ENCODE measurements around the gene MAS1.

Gene MAS1

DNA sequence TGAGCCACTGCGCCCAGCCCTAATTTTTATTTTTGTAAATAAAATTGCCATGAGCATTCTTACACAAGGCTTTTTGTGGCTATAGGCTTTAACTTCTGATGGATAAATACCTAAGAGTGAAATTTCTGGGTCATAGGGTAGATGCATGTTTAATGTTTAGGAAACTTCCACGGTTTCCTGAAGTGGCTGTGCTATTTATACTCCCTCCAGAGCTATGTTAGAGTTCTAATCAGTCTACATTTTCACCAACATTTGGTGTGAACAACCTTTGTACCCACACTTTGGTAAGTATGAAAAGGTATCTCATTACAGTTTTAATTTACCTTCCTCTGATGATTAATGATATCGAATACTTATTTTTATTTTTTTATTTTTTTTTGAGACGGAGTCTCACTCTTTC, 6.1 kb upstream of the MAS1 start:
- DNase-seq = no peak

DNA sequence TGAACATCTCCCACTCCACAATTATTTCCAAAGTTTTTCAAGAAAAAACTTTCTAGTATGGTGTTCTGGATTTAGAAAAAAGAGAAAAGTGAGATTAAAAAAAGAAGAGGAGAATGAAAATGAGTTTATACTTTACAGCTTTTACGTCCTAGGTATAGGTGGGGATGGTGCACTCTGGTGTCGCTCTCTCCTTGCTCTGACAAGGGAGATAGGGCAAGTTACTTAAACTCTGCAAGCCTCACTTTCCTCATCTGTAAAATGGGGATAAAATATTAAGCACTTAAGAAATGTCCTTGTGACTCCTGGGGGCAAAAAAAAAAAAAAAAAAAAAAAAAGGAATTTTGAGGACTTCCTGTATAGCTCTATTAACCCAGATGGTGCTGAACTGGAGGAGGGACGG, 4.5 kb upstream of the MAS1 start:
- DNase-seq = no peak

DNA sequence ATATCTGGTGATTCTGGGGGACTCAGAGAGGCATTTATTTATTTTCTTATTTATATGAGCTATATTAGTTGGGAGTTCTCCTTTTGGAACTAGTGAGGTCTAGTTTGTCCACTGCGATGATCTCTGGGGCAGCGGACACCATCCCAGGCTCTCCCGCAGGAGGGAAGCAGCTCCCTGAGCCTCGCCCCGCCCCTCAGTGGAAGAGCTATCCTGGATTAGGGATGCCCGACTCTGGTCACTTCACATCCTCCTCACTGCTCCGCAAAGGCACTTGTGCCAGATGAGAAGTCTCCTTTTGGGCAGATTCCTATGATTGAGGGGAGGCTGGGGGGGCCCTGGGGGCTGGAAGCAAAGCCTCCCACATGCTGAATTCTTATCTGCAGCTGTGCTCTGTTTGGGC, 3.6 kb upstream of the MAS1 start:
- no peak for DNase-seq

- DNase-seq = no peak
These were observed 3.0 kb upstream of the MAS1 start for GRCh38 chr6:159887761-159888160.

DNA sequence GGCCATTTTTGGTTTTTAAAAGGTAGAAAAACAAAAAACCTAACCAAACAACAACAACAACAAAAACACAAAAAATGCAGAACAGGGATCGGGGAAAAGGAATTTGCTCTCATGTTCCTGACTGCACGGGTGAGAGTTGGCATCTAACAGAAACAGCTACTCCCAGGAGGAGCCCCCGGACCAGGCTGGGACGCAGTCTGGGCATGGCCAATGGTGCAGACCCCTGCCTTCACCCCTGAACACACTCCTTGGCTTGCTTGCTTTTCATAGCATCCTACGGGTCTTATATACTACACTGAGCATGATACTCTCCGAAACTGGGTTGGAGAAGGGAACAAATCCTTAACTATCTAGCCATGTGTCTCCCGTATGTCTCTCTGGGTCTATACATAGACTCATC, 587 bp upstream of the MAS1 start:
- no peak for DNase-seq

GRCh38 chr6:159892053-159892452, 1.3 kb downstream of the MAS1 start:
- DNase-seq = no peak

GRCh38 chr6:159893064-159893463, 2.3 kb downstream of the MAS1 start:
- DNase-seq = no peak

DNA sequence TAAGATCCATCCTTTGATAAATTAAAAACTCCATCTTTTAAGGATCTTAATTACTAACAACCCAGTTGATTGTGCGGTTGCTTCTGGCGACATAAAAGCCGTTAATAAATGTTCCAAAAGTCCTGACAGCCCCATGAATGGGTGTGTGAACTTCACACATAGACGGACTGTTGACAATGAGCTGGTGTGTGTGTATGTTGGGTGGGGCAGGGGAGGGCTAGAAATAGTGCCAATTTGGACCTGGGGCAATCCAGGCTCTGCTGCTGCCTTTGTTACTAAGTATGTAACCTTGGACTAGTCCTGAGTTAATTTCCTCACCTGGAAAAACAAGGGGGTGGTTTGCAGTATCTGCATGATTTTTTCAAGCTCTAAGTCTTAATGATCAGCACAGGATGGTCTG, 4.2 kb downstream of the MAS1 start:
- DNase-seq = no peak

GRCh38 chr6:159897603-159898002, 6.8 kb downstream of the MAS1 start:
- DNase-seq = no peak

DNA sequence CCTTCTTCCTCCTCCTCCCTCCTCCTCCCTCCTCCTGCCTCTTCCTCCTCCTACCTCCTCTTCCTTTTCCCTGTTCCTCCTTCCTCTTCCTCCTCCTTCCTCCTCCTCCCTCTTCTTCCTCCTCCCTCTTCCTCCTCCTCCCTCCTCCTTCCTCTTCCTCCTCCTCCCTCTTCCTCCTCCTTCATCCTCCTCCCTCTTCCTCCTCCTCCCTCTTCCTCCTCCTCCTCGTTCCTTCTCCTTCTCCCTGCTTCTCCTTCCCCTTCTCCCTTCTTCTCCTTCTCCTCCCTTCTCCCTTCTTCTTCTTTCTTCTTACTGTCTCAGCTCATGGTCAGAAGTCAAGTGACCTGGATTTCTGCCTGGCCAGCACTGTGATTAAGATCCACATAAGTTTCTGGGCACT, 7.7 kb downstream of the MAS1 start:
- DNase-seq = no peak

DNA sequence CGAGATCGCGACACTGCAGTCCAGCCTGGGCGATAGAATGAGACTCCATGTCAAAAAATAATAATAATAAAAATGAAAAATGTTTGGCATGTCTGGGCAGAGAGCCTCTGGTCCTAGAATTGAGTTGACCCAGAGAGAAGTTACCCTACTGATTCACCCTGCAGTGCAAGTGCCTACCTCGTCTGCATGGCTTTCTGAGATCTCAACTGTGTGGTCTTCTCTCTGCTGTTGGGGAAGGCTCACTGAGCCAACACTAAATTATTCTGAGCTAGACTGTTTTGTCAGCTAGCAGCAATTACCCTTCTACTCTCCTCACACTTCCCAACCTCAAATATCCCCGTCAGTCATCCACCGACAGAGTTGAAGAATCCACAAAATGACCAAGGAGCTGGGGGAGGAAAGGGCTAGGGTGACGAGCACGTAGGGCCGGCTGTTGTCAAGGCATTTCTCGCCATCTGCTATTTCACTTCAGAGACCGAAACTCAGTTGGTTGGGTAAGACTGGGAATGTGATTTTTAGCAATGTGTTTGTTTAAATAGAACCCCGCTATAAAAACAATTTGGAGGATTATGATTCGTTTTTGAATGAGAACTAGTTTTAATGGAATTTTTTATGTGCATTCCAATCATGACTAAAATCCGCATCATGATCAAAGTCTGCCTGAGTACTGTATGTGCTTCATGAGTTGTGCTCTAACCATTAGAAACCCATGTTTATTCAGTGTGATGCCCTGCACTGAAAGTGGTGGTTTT, 9.4 kb downstream of the MAS1 start:
- no peak for DNase-seq

- no peak for DNase-seq
These were observed 11.8 kb downstream of the MAS1 start for GRCh38 chr6:159902620-159903019.

GRCh38 chr6:159904497-159904911, 13.7 kb downstream of the MAS1 start:
- no peak for DNase-seq

DNA sequence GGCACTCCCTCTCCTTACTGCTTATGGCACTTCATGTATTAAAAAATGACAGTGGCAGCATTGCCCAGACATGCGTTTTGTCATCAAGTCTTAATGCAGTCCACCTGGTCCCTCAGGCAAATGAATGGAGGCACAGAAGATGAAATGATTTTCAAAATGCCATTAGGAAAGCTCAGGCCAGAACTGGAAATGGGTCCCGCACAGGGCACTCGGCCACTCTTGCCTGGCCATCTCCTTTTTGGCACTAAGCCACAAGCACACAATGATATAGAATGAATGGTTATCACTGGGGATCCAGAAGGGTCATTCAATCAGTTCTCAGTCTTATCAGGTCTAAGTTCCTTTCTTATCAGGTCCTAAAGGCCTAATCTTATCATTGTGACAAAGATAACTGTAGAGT, 15.6 kb downstream of the MAS1 start:
- DNase-seq = no peak

DNA sequence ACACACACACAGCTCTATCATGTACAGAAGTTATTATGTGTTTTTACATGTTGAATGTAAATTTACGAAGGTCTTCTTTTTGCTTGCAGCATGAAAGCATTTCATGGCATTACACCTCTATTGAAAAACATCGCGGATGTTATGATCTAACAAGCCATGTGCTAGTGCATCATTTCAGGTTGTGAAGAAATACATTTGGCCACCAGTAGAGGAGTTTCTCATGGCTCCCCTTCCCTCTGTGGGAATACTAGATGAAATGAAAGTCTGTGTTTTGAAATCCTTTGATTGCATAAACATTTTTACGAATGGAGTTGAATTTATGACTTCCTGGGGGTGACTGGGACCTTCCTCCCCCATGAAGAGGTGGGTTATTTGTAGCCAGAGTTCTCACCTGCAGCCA, 17.7 kb downstream of the MAS1 start:
- no peak for DNase-seq

DNA sequence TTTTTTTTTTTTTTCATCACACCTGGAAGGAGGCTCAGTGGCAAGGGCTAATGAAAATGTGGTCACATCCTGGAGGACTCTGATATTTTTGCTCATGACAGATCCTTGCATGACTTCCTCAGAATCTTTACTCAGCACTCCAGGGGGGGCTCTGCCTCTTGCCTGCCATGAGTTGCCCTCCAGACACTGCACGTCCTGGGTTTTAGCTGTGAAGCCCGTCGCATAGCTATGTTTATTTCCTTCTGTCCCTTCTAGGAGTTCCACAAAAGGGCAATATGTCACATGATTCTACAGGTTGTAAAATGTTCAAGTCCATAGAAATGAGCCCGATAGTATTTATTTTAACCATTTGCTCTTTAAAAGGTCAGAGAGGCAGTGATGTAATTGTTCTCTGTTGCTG, 18.2 kb downstream of the MAS1 start:
- DNase-seq = no peak

GRCh38 chr6:159910342-159910741, 19.6 kb downstream of the MAS1 start:
- no peak for DNase-seq

DNA sequence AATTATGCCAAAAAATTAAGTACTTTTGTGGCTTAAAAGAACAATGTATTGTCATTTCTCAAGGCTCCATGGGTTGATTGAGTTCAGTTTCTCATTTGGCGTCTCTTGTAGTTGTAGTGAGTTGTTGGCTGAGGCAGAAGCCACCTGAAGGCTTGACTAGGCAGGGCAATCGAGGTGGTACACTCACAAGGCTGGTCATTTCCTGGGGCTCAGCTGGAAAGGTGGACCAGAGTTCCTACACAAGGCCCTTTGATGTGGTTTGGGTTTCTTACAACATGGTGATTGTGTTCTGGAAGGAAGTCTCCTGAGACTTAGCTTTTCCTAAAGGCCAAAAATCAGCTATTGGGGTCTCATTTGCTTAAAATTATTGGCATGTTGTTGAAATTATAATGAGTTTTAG, 22.6 kb downstream of the MAS1 start:
- no peak for DNase-seq

DNA sequence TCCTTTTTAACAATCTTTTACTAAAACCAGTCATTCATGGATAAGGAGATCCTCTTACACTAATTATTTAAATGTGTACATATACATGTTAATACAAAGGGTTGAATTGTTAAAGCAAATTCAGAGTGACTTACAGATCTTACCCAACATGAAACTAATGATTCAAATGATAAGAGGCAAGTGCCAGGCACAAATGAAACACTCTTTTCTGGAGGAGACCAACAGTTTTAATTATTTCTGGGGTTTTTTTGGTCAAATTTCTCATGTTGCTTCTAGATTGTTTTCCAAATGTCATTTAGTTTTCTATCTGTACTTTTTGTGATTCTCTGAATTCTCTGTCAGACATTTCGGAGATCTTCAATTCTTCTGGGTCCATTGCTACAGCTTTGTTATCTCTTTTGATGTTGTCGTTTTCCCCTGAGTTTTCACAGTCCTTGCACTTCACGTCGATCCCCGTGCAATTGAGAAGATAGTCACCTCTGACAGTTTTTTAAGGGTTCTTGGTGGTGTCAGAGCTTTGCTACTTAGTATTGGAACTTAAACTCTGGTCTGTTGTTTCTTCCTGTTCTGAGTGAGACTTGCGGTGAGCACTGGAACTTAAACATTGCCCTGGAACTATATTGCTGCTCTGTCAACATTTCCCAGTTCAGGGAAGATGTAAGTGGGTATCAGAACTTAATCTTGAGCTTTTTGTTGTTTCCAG, 23.2 kb downstream of the MAS1 start:
- DNase-seq = no peak

GRCh38 chr6:159914565-159914923, 23.8 kb downstream of the MAS1 start:
- no peak for DNase-seq

DNA sequence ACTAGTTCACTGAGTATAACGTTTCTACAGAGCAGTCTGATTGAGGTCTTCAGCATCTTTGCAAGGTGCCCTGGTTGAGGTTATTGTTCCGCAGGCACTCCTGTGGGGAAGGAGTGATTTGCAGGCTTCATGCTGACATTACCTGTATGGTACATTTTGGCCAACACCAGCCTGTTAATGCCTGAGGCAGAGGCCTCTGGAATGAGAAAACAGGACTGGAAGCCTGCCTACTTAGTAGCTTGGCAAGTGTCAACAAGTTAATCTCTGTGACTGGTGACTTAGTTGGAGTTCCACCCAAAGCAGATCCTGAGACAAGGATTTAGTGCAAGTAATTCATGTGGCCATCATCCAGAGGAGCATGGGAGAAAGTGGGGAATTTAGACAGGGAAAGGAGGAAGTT, 24.6 kb downstream of the MAS1 start:
- DNase-seq = no peak

GRCh38 chr6:159916237-159916636, 25.4 kb downstream of the MAS1 start:
- DNase-seq = no peak

DNA sequence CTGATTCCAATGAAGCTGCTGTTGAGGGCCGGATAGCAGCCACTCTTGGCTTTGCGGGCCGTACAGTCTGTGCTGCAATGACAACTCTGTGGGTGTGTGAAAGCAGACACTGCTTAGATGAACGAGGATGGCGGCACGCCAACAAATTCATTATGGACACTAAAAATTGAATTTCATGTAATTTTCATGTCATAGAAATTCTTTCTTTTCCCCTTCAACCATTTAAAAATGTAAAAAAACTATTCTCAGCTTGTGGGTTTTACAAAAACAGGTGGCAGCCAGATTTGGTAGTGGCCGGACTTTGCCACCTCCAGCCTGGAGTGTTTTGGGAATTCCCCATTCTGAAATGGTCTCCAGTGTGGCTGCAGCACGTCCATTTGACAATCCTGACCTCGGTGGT, 26.0 kb downstream of the MAS1 start:
- no peak for DNase-seq

GRCh38 chr6:159919011-159919511, 28.3 kb downstream of the MAS1 start:
- DNase-seq = no peak

GRCh38 chr6:159919800-159920199, 29.0 kb downstream of the MAS1 start:
- no peak for DNase-seq

All from NCI-H187 (cell line).